Germinal center (tissue), 1 donor: Measurements from ENCODE around the gene KRT35.
"Not testable (repeated sequence)": the region's sequence is repeated elsewhere in the genome, so short reads cannot be mapped to it uniquely, and the experiment has no call there.

ENCODE experiments used
- DNase-seq: peaks from one replicate; pipeline ENCODE4 v3.0.0; 2012; ENCODE audit warnings: mixed read lengths, low spot score

The KRT35 gene

GRCh38 chr17:41453066-41453465 is 27.9 kb downstream of the KRT35 start:
- DNase-seq: no peak

- DNase-seq: no peak
These were observed 28.7 kb downstream of the KRT35 start for GRCh38 chr17:41452281-41452680.

- no peak for DNase-seq
These were observed 29.7 kb downstream of the KRT35 start for GRCh38 chr17:41451154-41451728.

- DNase-seq: no peak
These were observed 31.9 kb downstream of the KRT35 start for GRCh38 chr17:41449008-41449407.

- no peak for DNase-seq
These were observed 32.4 kb downstream of the KRT35 start for GRCh38 chr17:41448506-41448905.

- DNase-seq: no peak
These were observed 34.1 kb downstream of the KRT35 start for GRCh38 chr17:41446806-41447205.

- no peak for DNase-seq
These were observed 36.3 kb downstream of the KRT35 start for GRCh38 chr17:41444640-41445039.

GRCh38 chr17:41444186-41444585 is 36.8 kb downstream of the KRT35 start:
- DNase-seq: no peak

GRCh38 chr17:41442739-41443138 is 38.2 kb downstream of the KRT35 start:
- no peak for DNase-seq

- DNase-seq: no peak
These were observed 40.4 kb downstream of the KRT35 start, which contains the start of gene KRT38 for GRCh38 chr17:41440531-41441033. Gene KRT38, minus strand, starts transcription at chr17:41440983. Its CDS starts 62 bp downstream, at chr17:41440921.

- no peak for DNase-seq
These were observed 41.6 kb downstream of the KRT35 start for GRCh38 chr17:41439375-41439774.

GRCh38 chr17:41437769-41438168 is 43.2 kb downstream of the KRT35 start:
- DNase-seq: no peak

- no peak for DNase-seq
These were observed 43.7 kb downstream of the KRT35 start for GRCh38 chr17:41437254-41437653.

- no peak for DNase-seq
These were observed 46.5 kb downstream of the KRT35 start for GRCh38 chr17:41434415-41434814.

GRCh38 chr17:41434005-41434404 is 46.9 kb downstream of the KRT35 start:
- no peak for DNase-seq

GRCh38 chr17:41433586-41433985 is 47.4 kb downstream of the KRT35 start:
- no peak for DNase-seq

GRCh38 chr17:41430376-41430775 is 50.6 kb downstream of the KRT35 start:
- DNase-seq: not testable (repeated sequence)

GRCh38 chr17:41429667-41430066 is 51.3 kb downstream of the KRT35 start:
- no peak for DNase-seq

GRCh38 chr17:41428591-41429291 is 52.2 kb downstream of the KRT35 start:
- no peak for DNase-seq
